Activated naive CD4-positive, alpha-beta T cell treated with anti-CD3 and anti-CD28 coated beads, Interleukin-2, amount 50 U/mL, for 72 hours (primary cell): Measurements from ENCODE around the gene TECPR2. TPM values are rescaled to one million over a fixed set of nuclear protein-coding genes. Genes with fewer than 3 reads are reported as not detected.
"Not testable (repeated sequence)": the region's sequence is repeated elsewhere in the genome, so short reads cannot be mapped to it uniquely, and the experiment has no call there.

Source experiments
- ATAC-seq, 2 donors: fragments of 150-1000 bp; cut with Tn5 transposase; 2 replicates each; pipeline ENCODE4 v1.10.0; 2021; ENCODE audit warnings: mild to moderate bottlenecking in 2 of 2, moderate library complexity in 2 of 2
- DNase-seq, 2 donors: peaks; one replicate each; pipeline ENCODE4 v3.0.0; 2021 to 2022; ENCODE audit warnings: low spot score in 2 of 2
- H3K27ac Mint-ChIP-seq, 2 donors: one replicate each; pipeline ENCODE4 v1.8.0; 2022; ENCODE audit warnings: mild to moderate bottlenecking in 2 of 2, mixed read lengths in 2 of 2
- H3K36me3 Mint-ChIP-seq, 2 donors: one replicate each; pipeline ENCODE4 v1.8.0; 2022; ENCODE audit warnings: mixed read lengths in 2 of 2
- H3K9me3 Mint-ChIP-seq, 2 donors: one replicate each; pipeline ENCODE4 v1.8.0; 2022; ENCODE audit warnings: mixed read lengths in 2 of 2
- total RNA-seq, 2 donors: library from RNA; stranded (reverse); gene quantifications; one replicate each; pipeline ENCODE4 v1.2.3, GENCODE V29; 2022

TECPR2 gene
- total RNA-seq, 2 donors from 2014 or later, result 1.4 to 8.4 TPM

DNA sequence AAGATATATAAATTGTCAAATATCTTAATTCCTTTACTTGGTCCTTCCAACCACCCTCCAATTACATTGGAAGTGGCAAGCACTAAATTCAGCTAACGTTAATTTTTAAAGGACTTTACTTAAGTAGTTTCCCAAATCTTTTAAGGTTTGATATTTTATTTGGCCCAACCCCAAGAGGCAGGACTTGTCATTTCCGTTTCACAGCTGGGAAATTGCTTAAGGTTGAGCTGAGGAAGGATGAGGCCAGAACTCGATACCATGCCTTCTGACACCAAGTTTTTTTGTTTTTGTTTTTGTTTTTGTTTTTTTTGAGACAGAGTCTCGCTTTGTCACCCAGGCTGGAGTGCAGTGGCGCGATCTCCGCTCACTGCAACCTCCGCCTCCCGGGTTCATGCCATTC lies 11.1 kb upstream of the TECPR2 start:
- H3K36me3 Mint-ChIP-seq, result peaks cover under 1 to 12% of the 10 kb centered on the region in 2 donors
- not testable (repeated sequence) for H3K9me3 Mint-ChIP-seq, ATAC-seq, DNase-seq, H3K27ac Mint-ChIP-seq

DNA sequence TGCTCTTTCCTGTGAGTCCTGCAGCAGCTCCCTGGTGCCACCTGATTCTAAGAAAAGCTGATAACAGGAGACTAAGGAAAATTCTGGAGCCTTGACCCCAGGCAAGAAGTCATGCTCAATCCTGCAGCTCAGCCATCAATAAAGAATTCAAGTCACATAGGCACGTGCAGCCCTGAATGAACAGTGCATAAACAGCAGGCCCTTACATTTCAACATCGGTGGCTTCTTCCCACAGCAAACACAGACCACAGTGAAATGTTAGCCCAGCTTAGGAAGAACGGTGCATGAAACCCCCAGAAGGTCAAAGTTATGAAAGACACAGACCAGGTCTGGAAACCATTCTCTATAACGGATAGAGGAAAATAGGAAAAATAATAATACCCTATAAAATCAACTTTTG lies 10.5 kb upstream of the TECPR2 start:
- Mint-ChIP-seq H3K9me3 (no peaks in the 10 kb centered on the region), H3K27ac (no peak overlapping the region), H3K36me3 (peaks cover 5 to 12% of the 10 kb centered on the region in 2 donors)
- no peak for ATAC-seq
- no peak for DNase-seq

DNA sequence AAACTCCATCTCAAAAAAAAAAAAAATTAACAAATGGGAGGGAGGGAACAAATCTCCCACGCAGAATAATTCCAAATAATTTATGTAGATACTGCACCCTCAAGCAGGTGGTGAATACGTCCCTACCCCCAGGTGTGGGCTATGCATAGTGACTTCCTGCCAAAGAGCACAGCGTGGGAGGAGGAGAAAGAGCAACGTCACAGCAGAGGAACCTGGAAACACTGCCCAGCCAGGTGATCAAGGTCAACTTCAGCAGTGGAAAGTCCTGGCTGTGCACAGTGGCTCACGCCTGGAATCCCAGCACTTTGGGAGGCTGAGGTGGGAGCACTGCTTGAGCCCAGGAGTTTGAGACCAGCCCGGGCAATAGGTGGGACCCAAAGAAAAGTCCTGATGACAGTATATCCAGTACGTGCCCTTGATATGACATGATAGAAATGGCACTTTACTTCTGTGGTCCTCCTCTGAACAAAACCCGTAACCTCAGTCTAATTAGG lies 9.6 kb upstream of the TECPR2 start:
- no peak for DNase-seq
- ATAC-seq, result no peak
- Mint-ChIP-seq H3K27ac (peak overlapping the region in 1 of 2 donors; percentile 36), H3K9me3 (no peaks in the 10 kb centered on the region), H3K36me3 (peaks cover 5 to 10% of the 10 kb centered on the region in 2 donors)

DNA sequence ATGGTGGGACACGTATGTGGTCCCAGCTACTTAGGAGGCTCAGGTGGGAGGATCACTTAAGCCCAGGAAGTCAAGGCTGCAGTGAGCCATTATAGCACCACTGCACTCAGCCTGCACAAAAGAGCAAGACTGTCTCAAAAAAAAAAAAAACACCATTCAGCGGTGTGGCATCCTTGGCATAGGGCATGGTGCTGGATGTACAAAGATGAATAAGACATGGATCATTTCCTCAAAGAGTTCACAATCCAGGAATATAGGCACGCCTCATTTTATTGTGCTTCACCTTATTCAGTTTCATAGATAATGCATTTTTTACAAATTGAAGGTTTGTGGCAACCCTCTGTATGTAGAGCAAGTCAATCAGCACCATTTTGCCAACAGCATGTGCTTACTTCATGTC lies 6.5 kb upstream of the TECPR2 start:
- ATAC-seq, result no peak
- Mint-ChIP-seq H3K27ac (no peak overlapping the region), H3K36me3 (peaks cover 5 to 6% of the 10 kb centered on the region in 2 donors), H3K9me3 (no peaks in the 10 kb centered on the region)
- DNase-seq, result no peak

DNA sequence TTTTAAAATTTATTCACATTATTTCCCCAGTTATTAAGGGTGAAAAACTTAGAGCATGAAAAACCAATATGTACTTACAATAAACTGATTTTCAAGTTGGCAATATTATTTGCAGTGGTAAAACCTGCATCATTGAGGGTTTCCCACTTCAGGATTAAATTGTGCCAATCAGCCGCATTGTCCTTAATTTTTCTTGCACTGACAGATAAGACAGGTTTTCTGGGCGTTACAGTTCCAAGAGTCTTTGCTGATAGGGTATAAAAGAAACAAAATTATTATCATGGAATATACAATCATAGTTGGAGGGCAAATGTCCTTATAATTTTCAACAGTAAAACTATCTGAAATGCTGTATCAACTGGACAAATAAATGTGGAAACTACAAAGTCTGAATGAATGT lies 3.4 kb upstream of the TECPR2 start:
- no peak overlapping the region for H3K27ac Mint-ChIP-seq
- no peak for ATAC-seq
- peaks cover 5 to 6% of the 10 kb centered on the region in 2 donors for H3K36me3 Mint-ChIP-seq
- H3K9me3 Mint-ChIP-seq, result no peaks in the 10 kb centered on the region
- DNase-seq, result no peak

DNA sequence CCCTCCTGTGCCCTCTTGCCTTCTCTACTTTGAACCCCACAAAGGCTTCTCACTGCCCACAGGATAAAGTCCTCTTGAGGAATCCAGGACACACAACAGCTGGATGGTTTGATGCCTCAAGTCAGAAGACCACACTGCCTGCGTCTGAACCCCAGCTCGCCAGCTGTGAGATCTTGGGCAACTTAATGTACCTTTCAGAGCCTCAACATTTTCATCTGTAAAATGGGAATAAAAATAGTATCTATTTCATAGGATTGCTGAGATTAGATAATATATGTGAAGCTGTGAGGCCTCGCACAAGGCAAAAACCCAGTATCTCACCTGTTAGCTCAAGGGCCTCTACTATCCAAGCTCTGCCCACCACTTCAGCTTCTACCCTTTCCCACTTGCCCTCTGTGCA lies 2.4 kb upstream of the TECPR2 start:
- Mint-ChIP-seq H3K36me3 (peaks cover 3 to 5% of the 10 kb centered on the region in 2 donors), H3K9me3 (no peaks in the 10 kb centered on the region), H3K27ac (peak overlapping the region in 1 of 2 donors; percentile 97)
- ATAC-seq (no peak), DNase-seq (no peak)

DNA sequence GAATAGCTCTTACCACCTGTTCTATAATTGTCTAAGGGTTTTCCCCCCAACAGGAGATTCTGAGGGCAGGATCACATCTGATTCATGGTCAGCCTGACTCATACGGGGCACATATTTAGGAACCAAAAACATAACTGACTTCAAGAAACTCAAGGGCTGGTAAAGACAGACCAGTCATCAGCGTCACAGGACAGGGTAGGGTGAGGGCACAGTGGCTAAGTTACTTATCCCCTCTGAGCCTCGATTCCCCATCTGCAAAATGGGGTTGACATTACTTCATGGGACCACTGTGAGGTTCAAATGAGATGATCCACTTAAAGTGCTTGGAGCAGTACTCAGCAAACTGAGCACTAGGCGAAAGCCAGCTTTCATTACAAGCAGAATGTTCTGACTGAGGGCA lies 657 bp upstream of the TECPR2 start:
- Mint-ChIP-seq H3K9me3 (peaks cover 0 to 4% of the 10 kb centered on the region in 2 donors), H3K36me3 (peaks cover 0 to 5% of the 10 kb centered on the region in 2 donors), H3K27ac (peak overlapping the region; percentile 95 to 97)
- ATAC-seq, result peak; percentile 86 to 91
- peak; percentile 56 to 79 for DNase-seq

DNA sequence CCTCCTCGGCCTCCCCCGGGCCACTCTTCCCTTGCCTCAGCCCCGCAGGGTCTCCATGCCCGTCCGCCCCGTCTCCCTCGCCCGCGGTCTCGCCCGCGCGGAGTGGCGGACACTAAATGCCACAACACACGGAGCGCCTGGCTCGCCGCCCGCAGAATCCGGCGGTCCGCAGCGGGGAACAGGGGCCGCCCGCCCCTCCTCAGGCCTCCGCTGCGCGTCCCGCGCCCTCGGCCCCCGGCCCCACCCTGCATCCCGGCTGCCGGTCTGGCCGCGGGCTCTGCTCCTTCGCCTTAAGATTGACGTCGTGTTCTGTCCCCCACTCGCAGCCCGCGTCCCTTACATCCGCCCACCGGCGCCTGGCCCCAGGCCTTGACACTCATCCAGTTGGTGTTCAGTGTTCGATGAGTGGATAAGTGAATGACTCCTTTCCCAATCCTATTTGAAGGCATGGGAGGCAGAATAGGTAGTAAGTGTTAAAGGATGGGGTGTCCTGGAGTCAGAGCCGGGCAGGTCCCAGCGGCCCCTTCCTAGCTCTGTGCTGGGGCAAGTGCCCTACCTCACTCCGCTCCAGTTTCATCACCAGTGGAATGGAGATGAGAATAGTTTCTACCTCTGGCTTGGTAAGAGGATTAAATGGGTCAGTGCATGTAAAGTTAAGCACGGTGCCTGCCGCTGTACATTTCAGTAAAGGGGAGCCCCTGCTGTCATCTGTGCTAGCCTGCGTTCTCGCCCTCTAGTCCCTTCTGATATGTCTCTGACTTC lies 622 bp downstream of the TECPR2 start:
- peaks cover 0 to 4% of the 10 kb centered on the region in 2 donors for H3K9me3 Mint-ChIP-seq
- ATAC-seq (peak; percentile 5 to 19), DNase-seq (peak; percentile 36 to 67)
- H3K36me3 Mint-ChIP-seq, result peaks cover 0 to 5% of the 10 kb centered on the region in 2 donors
- peak overlapping the region; percentile 83 to 97 for H3K27ac Mint-ChIP-seq

DNA sequence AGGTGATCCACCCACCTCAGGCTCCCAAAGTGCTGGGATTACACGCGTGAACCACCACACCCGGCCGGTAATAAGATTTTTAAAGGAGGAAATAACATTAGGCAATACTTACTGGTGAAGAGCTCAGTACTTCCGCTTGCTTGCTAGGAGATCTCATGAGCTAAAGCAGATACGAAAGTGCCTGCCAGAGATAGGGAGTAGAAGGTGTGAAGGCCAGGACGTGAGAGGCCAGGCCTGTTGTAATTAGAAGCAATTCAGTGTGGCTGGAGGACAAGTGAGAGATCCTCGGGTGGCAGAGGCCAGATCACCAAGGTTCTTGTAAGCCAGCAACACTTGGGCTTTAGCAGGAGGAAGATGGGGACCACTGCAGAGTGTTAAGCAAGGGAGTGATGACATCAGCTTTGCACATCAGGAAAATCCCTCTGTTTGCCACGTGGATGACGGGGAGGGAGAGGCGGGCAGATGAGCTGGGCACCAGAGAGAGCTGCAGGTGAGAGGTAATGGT lies 7.6 kb downstream of the TECPR2 start:
- ATAC-seq (no peak), DNase-seq (no peak)
- peaks cover 0 to 5% of the 10 kb centered on the region in 2 donors for H3K36me3 Mint-ChIP-seq
- H3K9me3 Mint-ChIP-seq, result peaks cover 0 to 4% of the 10 kb centered on the region in 2 donors
- H3K27ac Mint-ChIP-seq, result peak overlapping the region in 1 of 2 donors; percentile 14

DNA sequence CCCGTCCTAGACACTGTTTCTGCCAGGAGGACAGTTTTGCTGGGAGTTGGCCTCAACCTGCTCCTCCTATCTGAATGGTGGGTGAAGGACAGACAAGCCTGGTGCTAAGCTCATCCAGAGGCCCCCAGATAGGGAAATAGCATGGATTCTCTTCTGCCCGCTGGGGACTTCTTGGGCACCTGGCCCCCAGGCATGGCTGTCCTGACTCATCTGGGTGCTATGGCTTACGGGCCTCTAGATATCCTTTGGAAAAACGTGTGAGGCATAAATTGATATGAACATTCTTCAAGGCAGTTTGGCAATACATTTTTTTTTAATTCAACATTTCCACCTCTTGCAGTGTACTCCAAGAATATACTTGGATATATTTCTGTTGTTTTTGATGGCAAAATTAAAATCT lies 8.6 kb downstream of the TECPR2 start:
- H3K36me3 Mint-ChIP-seq, result peaks cover 0 to 5% of the 10 kb centered on the region in 2 donors
- H3K9me3 Mint-ChIP-seq, result peaks cover 0 to 4% of the 10 kb centered on the region in 2 donors
- no peak overlapping the region for H3K27ac Mint-ChIP-seq
- ATAC-seq, result no peak
- no peak for DNase-seq

DNA sequence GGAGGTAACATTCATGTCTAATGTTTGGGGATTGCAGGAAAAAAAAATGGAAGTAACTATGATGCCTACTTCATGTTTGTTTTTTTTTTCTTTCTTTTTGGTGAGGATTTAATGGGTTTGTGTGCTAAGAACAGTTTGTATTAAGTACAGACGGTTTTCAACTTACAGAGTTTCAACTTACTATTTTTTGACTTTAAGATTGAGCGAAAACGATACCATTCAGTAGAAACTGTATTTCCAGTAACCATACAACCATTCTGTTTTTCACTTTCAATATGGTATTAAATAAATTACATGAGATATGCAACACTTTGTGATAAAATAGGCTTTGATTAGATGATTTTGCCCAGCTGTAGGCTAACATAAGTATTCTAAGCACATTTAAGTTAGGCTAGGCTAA lies 10.4 kb downstream of the TECPR2 start:
- Mint-ChIP-seq H3K36me3 (no peaks in the 10 kb centered on the region), H3K9me3 (no peaks in the 10 kb centered on the region), H3K27ac (no peak overlapping the region)
- no peak for DNase-seq
- ATAC-seq, result peak in 1 of 2 donors; percentile 20

DNA sequence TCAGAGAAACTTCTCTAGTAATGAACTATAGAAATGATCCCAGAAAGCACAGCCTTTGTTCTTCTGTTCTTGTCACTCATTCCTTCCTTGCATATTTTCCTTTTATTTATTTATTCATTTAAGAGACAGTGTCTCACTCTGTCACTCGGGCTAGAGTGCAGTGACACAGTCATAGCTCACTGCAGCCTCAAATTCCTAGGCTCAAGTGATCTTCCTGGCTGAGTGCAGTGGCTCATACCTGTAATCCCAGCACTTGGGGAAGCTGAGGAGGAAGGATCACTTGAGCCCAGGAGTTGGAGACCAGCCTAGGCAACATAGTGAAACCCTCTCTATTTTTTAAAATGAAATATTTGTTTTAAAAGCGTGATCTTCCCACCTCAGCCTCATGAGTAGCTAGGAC lies 11.5 kb downstream of the TECPR2 start:
- no peak for DNase-seq
- Mint-ChIP-seq H3K36me3 (peaks cover 0 to 5% of the 10 kb centered on the region in 2 donors), H3K9me3 (no peaks in the 10 kb centered on the region), H3K27ac (peak overlapping the region in 1 of 2 donors; percentile 77)
- no peak for ATAC-seq

DNA sequence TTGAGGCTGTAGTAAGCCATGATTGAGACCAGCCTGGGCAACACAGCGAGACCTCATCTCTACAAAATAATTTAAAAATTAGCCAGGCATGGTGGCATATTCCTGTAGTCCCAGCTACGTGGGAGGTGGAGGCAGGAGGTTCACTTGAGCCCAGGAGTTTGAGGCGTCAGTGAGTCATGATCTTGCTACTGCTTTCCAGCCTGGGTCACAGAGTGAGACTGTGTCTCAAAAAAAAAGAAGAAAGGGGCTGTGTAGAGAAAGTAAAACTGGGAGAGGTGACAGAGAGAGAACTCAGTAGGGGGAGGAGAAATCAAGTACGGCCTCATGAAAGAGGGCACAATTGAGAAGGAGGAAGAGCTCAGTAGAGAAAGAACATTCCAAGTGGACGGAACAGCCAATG lies 12.4 kb downstream of the TECPR2 start:
- ATAC-seq, result peak; percentile 90 to 97
- H3K9me3 Mint-ChIP-seq, result no peaks in the 10 kb centered on the region
- peak overlapping the region; percentile 1 to 77 for H3K27ac Mint-ChIP-seq
- peaks cover 0 to 6% of the 10 kb centered on the region in 2 donors for H3K36me3 Mint-ChIP-seq
- DNase-seq, result peak in 1 of 2 donors; percentile 9

DNA sequence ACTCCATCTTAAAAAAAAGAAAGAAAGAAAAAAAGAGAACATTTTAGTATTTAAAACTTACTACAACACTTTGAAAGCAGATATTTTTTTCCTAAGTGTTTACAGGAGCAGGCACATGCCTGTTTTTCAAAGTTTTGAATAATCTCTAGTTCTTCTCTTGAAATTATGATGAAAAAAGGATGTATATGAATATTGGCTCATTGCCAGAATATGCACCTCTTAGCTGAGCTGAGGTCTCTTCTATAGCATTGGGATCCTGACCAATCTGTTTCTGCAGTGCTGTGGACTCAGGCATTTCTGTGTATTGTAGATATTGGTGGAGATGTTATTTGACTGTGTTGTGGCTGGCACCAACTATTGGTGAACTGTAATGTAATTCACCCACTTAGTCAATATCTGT lies 15.0 kb downstream of the TECPR2 start:
- peaks cover 0 to 6% of the 10 kb centered on the region in 2 donors for H3K36me3 Mint-ChIP-seq
- peak overlapping the region in 1 of 2 donors; percentile 38 for H3K27ac Mint-ChIP-seq
- no peaks in the 10 kb centered on the region for H3K9me3 Mint-ChIP-seq
- no peak for DNase-seq
- no peak for ATAC-seq

DNA sequence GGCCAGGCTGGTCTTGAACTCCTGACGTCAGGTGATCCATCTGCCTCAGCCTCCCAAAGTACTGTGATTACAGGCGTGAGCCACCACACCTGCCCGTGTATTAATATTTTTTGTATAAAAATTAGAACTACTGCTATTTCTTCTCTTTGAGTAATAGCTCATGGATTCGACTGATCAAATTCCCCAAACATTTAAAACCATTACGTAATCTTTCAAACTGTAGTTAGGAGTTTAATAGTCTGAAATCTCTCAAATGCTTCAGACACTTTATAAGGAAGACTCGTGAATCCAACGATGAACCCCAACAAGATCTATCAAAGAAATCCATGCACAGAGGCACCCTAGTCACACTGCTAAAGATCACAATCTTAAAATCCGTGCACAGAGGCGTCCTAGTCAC lies 16.1 kb downstream of the TECPR2 start:
- no peak for ATAC-seq
- no peaks in the 10 kb centered on the region for H3K9me3 Mint-ChIP-seq
- no peak overlapping the region for H3K27ac Mint-ChIP-seq
- no peak for DNase-seq
- H3K36me3 Mint-ChIP-seq, result peaks cover 0 to 6% of the 10 kb centered on the region in 2 donors

DNA sequence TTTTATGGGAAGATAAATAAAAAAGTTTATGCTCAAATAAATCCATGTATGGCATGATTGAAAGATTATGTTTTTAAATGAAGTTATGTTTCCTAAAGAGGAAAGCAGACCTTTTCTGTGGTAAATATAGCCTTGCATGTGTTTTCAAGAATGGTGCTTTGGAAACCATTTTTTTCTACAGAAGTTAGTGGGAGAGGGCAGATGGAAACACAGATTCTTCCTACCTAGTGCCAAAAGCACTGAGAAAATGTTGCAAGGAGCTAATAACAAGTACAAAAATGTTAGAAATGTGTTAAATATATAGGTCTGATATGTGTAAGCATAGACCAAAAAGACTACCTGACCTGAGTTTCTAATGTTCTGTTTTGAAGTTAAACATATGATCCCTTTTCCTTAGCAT lies 24.3 kb downstream of the TECPR2 start:
- Mint-ChIP-seq H3K27ac (no peak overlapping the region), H3K36me3 (no peaks in the 10 kb centered on the region), H3K9me3 (peaks cover 0 to under 1% of the 10 kb centered on the region in 2 donors)
- DNase-seq (no peak), ATAC-seq (no peak)

DNA sequence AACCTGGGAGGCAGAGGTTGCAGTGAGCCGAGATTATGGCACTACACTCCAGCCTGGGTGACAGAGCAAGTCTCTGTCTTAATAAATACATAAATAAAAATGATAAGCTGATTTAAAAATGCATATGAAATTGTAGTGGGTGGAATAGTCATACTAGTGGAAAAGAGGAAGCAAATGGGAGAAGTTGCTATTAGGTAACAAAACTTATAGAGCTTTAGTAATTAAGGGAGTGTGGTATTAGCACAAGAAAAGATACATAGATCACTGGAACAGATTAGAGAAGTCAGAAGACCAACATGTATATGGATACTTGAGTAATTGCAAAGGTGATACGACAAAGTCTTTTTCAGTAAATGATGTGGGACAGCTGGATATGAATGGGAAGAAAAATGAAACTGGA lies 26.5 kb downstream of the TECPR2 start:
- Mint-ChIP-seq H3K27ac (no peak overlapping the region), H3K36me3 (no peaks in the 10 kb centered on the region), H3K9me3 (peaks cover 0 to 4% of the 10 kb centered on the region in 2 donors)
- DNase-seq, result no peak
- ATAC-seq, result no peak
